ENCODE measurements around the gene BHLHE40.

The BHLHE40 gene

GRCh38 chr3:4981665-4982494 is 2.6 kb downstream of the BHLHE40 start (continued):
- TF ChIP-seq, protein P1, sequence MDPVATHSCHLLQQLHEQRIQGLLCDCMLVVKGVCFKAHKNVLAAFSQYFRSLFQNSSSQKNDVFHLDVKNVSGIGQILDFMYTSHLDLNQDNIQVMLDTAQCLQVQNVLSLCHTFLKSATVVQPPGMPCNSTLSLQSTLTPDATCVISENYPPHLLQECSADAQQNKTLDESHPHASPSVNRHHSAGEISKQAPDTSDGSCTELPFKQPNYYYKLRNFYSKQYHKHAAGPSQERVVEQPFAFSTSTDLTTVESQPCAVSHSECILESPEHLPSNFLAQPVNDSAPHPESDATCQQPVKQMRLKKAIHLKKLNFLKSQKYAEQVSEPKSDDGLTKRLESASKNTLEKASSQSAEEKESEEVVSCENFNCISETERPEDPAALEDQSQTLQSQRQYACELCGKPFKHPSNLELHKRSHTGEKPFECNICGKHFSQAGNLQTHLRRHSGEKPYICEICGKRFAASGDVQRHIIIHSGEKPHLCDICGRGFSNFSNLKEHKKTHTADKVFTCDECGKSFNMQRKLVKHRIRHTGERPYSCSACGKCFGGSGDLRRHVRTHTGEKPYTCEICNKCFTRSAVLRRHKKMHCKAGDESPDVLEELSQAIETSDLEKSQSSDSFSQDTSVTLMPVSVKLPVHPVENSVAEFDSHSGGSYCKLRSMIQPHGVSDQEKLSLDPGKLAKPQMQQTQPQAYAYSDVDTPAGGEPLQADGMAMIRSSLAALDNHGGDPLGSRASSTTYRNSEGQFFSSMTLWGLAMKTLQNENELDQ (tag by site-specific recombination; IDR thresholded peaks at IDR 0.05; ENCODE audit: low read depth) = no peak
- no peak for TF ChIP-seq ZFP41 (tag by site-specific recombination; IDR thresholded peaks at IDR 0.05; ENCODE audit: borderline replicate concordance)
- TF ChIP-seq SCRT2 (tag by site-specific recombination; IDR thresholded peaks at IDR 0.05) = no peak
- no peak for TF ChIP-seq ZNF114 (tag by site-specific recombination; IDR thresholded peaks at IDR 0.05)
- TF ChIP-seq ZNF169 (tag by site-specific recombination; IDR thresholded peaks at IDR 0.05) = no peak
- TF ChIP-seq ZNF214 (tag by site-specific recombination; IDR thresholded peaks at IDR 0.05; ENCODE audit: borderline replicate concordance) = no peak
- TF ChIP-seq ZNF692 (tag by site-specific recombination; IDR thresholded peaks at IDR 0.05) = 0 out of 2 replicates have a peak, but pooled peaks have one; percentile 40
- TF ChIP-seq EGR2 (tag by site-specific recombination; IDR thresholded peaks at IDR 0.05; ENCODE audit: low read depth) = no peak
- TF ChIP-seq ZNF488 (tag by site-specific recombination; IDR thresholded peaks at IDR 0.05) = no peak
- peak; percentile 5; the same call in 1 of the 2 replicates for TF ChIP-seq ZBTB44 (tag by site-specific recombination; IDR thresholded peaks at IDR 0.05)
- peak; percentile 86 for TF ChIP-seq PRDM1 (tag by site-specific recombination; IDR thresholded peaks at IDR 0.05)
- no peak for TF ChIP-seq ZNF704 (tag by site-specific recombination; IDR thresholded peaks at IDR 0.05)
- TF ChIP-seq, protein P2, sequence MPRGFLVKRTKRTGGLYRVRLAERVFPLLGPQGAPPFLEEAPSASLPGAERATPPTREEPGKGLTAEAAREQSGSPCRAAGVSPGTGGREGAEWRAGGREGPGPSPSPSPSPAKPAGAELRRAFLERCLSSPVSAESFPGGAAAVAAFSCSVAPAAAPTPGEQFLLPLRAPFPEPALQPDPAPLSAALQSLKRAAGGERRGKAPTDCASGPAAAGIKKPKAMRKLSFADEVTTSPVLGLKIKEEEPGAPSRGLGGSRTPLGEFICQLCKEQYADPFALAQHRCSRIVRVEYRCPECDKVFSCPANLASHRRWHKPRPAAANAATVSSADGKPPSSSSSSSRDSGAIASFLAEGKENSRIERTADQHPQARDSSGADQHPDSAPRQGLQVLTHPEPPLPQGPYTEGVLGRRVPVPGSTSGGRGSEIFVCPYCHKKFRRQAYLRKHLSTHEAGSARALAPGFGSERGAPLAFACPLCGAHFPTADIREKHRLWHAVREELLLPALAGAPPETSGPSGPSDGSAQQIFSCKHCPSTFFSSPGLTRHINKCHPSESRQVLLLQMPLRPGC (tag by site-specific recombination; IDR thresholded peaks at IDR 0.05) = no peak
- TF ChIP-seq ZNF639 (tag by site-specific recombination; IDR thresholded peaks at IDR 0.05) = no peak
- TF ChIP-seq ZNF596 (tag by site-specific recombination; IDR thresholded peaks at IDR 0.05) = no peak
- TF ChIP-seq ZNF335 (tag by site-specific recombination; conservative IDR thresholded peaks at IDR 0.05) = peak; percentile 32; the same call in 1 of the 2 replicates
- TF ChIP-seq ZNF561 (tag by site-specific recombination; IDR thresholded peaks at IDR 0.05; ENCODE audit: borderline replicate concordance) = no peak
- peak; percentile 85 for TF ChIP-seq IKZF3 (tag by site-specific recombination; IDR thresholded peaks at IDR 0.05)
- TF ChIP-seq ZNF433 (tag by site-specific recombination; IDR thresholded peaks at IDR 0.05; ENCODE audit: low read depth) = no peak
- TF ChIP-seq, protein P3, sequence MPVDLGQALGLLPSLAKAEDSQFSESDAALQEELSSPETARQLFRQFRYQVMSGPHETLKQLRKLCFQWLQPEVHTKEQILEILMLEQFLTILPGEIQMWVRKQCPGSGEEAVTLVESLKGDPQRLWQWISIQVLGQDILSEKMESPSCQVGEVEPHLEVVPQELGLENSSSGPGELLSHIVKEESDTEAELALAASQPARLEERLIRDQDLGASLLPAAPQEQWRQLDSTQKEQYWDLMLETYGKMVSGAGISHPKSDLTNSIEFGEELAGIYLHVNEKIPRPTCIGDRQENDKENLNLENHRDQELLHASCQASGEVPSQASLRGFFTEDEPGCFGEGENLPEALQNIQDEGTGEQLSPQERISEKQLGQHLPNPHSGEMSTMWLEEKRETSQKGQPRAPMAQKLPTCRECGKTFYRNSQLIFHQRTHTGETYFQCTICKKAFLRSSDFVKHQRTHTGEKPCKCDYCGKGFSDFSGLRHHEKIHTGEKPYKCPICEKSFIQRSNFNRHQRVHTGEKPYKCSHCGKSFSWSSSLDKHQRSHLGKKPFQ (tag by site-specific recombination; IDR thresholded peaks at IDR 0.05) = peak; percentile 74
- TF ChIP-seq ZNF514 (tag by site-specific recombination; IDR thresholded peaks at IDR 0.05) = no peak

All from HEK293 (cell line).